ENCODE data around the gene NEK10. TPM values are rescaled to one million over a fixed set of nuclear protein-coding genes. Genes with fewer than 3 reads are reported as not detected.

NEK10 gene
- total and polyA plus RNA-seq, 2 of the 13 experiments (the other 11 are each of a cell fraction or from before 2014, with no cell fraction given), result 2.8 to 14.2 TPM

- TF ChIP-seq NCOR1 (IDR thresholded peaks at IDR 0.05; ENCODE audit: borderline replicate concordance, low read length), result peak; percentile 77; the same call in 1 of the 2 replicates
- TF ChIP-seq ADNP (CRISPR knock-in tag; IDR thresholded peaks at IDR 0.05), result no peak
- TF ChIP-seq KLF16 (CRISPR knock-in tag; IDR thresholded peaks at IDR 0.05), result peak in 1 of 2 experiments; percentile 62; a peak in 1 of 4 replicates
- TF ChIP-seq FOXK1 (CRISPR knock-in tag; IDR thresholded peaks at IDR 0.05; ENCODE audit: borderline replicate concordance, low read depth), result peak; percentile 70; the same call in 1 of the 2 replicates
- no peak for TF ChIP-seq GABPA (IDR thresholded peaks at IDR 0.05; ENCODE audit: low read depth, low read length)
- peak; percentile 19; the same call in 1 of the 2 replicates for TF ChIP-seq GABPA (CRISPR knock-in tag; IDR thresholded peaks at IDR 0.05; ENCODE audit: low read depth)
- TF ChIP-seq ATF4 (CRISPR knock-in tag; IDR thresholded peaks at IDR 0.05), result 0 out of 4 replicates have a peak, but pooled peaks of 1 of the 2 experiments have one; percentile 31
- TF ChIP-seq, protein P1, sequence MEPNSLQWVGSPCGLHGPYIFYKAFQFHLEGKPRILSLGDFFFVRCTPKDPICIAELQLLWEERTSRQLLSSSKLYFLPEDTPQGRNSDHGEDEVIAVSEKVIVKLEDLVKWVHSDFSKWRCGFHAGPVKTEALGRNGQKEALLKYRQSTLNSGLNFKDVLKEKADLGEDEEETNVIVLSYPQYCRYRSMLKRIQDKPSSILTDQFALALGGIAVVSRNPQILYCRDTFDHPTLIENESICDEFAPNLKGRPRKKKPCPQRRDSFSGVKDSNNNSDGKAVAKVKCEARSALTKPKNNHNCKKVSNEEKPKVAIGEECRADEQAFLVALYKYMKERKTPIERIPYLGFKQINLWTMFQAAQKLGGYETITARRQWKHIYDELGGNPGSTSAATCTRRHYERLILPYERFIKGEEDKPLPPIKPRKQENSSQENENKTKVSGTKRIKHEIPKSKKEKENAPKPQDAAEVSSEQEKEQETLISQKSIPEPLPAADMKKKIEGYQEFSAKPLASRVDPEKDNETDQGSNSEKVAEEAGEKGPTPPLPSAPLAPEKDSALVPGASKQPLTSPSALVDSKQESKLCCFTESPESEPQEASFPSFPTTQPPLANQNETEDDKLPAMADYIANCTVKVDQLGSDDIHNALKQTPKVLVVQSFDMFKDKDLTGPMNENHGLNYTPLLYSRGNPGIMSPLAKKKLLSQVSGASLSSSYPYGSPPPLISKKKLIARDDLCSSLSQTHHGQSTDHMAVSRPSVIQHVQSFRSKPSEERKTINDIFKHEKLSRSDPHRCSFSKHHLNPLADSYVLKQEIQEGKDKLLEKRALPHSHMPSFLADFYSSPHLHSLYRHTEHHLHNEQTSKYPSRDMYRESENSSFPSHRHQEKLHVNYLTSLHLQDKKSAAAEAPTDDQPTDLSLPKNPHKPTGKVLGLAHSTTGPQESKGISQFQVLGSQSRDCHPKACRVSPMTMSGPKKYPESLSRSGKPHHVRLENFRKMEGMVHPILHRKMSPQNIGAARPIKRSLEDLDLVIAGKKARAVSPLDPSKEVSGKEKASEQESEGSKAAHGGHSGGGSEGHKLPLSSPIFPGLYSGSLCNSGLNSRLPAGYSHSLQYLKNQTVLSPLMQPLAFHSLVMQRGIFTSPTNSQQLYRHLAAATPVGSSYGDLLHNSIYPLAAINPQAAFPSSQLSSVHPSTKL (CRISPR knock-in tag; IDR thresholded peaks at IDR 0.05), result peak; percentile 92
- TF ChIP-seq RARA (CRISPR knock-in tag; IDR thresholded peaks at IDR 0.05), result peak; percentile 58
- TF ChIP-seq FOXO4 (CRISPR knock-in tag; conservative IDR thresholded peaks at IDR 0.05), result no peak
- peak; percentile 59 for TF ChIP-seq SAP130 (CRISPR knock-in tag; IDR thresholded peaks at IDR 0.05; ENCODE audit: low read depth)
- 0 out of 2 replicates have a peak, but pooled peaks have one; percentile 16 for TF ChIP-seq FOXA1 (IDR thresholded peaks at IDR 0.05)
- TF ChIP-seq FOXA1 (CRISPR knock-in tag; IDR thresholded peaks at IDR 0.05), result peak; percentile 52
- TF ChIP-seq SOX6 (IDR thresholded peaks at IDR 0.05), result no peak
- peak; percentile 65; the same call in 1 of the 2 replicates for TF ChIP-seq SOX6 (CRISPR knock-in tag; IDR thresholded peaks at IDR 0.05)
- TF ChIP-seq ZNF124 (CRISPR knock-in tag; IDR thresholded peaks at IDR 0.05), result no peak
- 0 out of 2 replicates have a peak, but pooled peaks have one; percentile 12 for TF ChIP-seq ELF1 (CRISPR knock-in tag; IDR thresholded peaks at IDR 0.05)
- TF ChIP-seq, protein P2, sequence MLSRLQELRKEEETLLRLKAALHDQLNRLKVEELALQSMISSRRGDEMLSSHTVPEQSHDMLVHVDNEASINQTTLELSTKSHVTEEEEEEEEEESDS (CRISPR knock-in tag; IDR thresholded peaks at IDR 0.05; ENCODE audit: borderline replicate concordance), result no peak
Observed at GRCh38 chr3:27376109-27376772, 7.1 kb upstream of the NEK10 start (continued).

Data from HepG2 (cell line).